HG03457 (cell line): ENCODE results near the gene SMAD5.

Source experiments
- ATAC-seq: cut with Tn5 transposase; IDR thresholded peaks from one replicate; pipeline ENCODE4 v1.9.1; 2021; ENCODE audit warnings: moderate number of reproducible peaks; ENCODE audit not compliant: unreplicated experiment

Gene SMAD5

DNA sequence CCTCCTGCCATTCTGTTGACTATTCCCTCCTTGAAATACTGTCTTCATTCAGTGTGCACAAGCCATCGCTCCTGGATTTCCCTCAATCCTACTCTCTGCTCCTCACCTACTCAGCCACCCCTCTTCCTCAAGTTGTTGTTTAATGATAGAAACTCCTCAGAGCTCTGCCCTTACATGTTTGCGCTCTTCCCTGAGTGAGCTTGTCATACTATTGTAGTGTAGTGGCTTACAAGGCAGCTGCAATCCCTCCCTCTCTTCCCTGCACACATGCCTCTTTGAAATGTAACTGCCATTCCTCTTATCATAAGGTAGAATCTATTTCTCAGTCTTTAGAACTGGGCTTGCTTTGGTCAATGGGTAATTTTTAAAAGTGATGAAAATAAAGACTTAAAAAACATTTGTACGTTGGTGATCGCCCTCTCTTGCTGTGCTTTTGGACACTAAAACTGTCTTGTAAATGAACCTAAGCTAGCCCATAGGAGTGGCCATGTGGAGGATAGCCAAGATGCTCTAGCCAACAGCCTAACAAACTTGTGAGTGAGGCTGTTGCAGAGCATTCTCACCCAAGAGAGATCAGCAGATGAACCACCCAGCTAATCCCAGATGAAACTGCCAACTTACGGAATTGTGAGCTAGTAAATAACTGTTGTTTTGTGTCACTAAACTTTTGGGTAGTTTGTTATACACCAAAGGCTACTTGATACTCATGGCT, 18.1 kb upstream of the SMAD5 start:
- no peak for ATAC-seq

DNA sequence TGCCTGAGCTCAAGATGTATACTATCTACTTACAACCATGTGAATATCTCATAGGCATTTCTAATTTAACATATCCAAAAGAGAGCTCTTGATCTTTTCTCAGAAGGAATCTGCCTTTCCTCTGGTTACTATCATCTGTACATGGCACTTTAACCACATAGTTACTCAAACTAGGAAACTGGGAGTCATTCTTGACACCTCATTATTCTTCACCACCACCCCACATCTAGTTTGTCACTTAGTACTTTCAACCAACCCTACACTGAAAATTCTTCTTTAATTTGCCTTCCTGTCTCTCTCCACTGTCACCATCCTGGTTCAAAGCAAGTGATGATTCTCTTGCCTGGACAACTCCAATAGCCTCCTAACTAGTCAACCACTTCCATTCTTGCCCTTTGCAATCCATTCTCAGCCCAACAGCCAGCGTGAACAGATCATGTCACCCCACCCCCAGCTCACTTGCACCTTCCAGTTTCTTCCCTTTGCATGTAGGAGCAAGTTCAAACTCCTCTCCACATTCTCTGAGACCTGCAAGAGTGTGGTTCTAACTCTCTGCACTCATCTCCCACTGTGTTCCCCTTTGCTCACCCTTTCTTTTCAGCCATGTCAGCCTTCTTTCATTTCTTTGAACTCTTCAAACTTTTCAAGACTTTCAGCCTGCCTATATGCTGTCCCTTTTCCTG, 17.3 kb upstream of the SMAD5 start:
- no peak for ATAC-seq

GRCh38 chr5:136120529-136120928, 12.1 kb upstream of the SMAD5 start:
- no peak for ATAC-seq

- no peak for ATAC-seq
Measured at GRCh38 chr5:136123236-136123768, 9.3 kb upstream of the SMAD5 start.

DNA sequence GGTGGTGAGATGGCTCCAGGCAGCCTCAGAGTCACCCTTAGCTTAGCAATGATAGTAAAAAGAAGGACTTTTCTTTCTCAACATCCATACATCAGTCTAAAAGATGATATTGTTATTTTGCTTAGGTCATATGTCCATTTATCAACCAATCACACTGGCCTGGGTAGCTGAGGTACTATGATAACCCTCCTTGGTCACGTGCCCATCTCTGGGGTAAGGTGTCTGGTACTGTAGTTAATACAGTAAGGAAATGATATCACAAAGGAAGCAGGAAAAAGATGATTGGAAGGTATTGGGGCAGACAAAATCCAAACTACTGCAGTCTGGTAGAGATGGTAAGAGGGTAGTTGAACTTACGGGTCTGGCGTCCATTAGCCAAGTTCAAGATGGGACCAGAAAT, 5.1 kb upstream of the SMAD5 start:
- no peak for ATAC-seq

GRCh38 chr5:136128481-136128880, 4.2 kb upstream of the SMAD5 start:
- no peak for ATAC-seq

- no peak for ATAC-seq
Measured at GRCh38 chr5:136129445-136129844, 3.2 kb upstream of the SMAD5 start.

- no peak for ATAC-seq
Measured at GRCh38 chr5:136130581-136130980, 2.1 kb upstream of the SMAD5 start.

DNA sequence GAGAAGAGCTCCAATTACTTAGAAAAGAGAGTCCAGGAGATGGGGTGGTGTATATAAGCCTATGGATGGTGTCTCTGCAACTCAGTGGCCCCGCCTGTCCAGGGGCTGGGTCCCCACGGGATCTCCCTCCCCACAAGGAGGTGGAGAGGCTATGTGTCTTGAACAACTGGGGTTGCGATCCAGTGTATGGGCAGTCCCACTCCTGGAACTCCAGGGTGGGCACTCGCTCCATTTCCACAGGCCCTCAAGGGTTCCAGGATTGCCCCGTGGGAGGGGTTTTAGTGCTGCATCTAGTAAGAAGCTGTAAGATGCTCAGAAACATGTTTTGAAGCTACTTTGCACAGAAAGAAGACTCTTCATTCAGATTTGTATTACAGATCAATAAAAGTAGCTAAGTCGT, 558 bp upstream of the SMAD5 start:
- no peak for ATAC-seq

GRCh38 chr5:136133222-136133921, 727 bp downstream of the SMAD5 start:
- ATAC-seq = peak; percentile 3

DNA sequence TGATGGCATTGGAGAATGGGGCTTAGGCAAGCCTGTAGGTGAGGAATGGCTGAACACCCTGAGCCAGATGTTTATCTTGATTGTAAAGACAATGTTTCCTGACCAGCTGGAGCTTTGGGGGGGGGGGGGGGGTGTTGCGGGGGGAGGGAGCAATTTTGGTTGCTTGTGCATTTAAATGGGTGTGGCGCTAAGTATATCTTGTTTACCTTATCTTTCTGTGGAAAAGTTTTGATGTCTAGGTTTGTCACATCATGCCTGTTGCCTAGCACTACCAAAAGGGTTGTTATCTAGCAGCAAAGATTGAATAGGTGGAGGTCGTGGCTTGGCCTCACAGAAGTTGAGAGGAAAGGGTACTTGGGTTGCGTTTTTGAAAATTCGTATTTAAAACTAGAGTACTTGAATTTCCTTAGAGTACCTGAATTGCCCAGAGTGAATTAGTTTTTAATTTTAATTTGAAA, 1.3 kb downstream of the SMAD5 start:
- no peak for ATAC-seq

- no peak for ATAC-seq
Measured at GRCh38 chr5:136134653-136135052, 2.0 kb downstream of the SMAD5 start.

DNA sequence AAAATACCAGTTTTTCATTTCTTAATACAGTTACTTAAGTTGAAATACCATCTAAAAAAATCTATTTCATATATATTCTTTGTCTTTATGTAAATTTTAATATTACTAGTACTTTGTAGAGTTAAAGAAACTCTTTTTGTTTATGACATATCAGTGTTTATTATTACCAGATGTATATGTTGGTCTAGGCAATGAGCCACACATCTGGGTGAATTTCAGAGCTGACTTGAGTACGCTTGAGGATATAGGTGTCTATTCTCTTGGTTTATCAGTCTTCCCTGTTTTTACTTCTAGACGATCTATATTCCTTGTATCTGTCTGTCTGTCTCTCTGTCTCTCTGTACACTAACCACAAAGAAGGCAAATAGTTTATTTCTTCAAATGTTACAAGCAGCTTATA, 2.9 kb downstream of the SMAD5 start:
- ATAC-seq = no peak

GRCh38 chr5:136137497-136138220, 5.0 kb downstream of the SMAD5 start:
- ATAC-seq = no peak

GRCh38 chr5:136141561-136141960, 8.9 kb downstream of the SMAD5 start:
- peak; percentile 77 for ATAC-seq

GRCh38 chr5:136143312-136143711, 10.7 kb downstream of the SMAD5 start:
- ATAC-seq = no peak

DNA sequence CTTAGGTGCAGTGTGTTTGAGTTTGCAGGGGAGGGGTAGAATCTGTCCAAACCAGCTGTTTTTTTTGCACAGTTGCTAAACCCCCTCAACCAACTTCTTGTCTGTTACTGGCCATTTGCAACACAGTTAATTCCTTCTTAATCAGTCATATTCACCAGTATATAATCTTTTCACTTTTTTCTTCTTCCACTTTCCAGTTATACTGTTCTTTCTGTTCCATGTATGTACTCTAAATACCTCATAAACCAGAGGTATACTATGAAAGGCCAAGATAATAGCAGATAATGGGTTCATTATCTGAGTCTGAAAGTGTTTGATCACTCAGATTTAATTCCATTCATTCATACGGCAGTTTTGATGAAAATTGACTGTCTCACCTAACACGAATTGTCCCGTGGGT, 11.1 kb downstream of the SMAD5 start:
- ATAC-seq = no peak

DNA sequence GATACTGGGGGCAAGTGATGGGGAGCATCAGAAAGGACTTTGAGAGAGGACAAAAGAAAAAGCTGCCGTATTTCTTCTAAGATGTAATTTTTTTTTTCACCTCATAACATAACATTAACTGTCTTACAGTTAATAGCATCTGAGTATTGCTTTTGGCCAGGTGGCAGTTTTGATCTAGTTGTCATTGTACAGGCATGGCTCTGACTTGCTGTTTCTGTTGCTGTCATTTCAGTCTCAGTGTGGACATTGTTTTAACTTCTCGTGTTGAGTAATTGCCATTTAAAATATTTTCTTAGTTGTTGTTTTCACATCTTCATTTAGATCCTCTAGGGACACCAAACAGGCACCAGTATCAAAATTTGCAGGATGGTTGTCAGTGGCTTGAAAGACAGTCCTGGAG, 12.4 kb downstream of the SMAD5 start:
- ATAC-seq = no peak

- ATAC-seq = no peak
Measured at GRCh38 chr5:136146201-136146600, 13.6 kb downstream of the SMAD5 start.

- ATAC-seq = no peak
Measured at GRCh38 chr5:136147632-136148031, 15.0 kb downstream of the SMAD5 start.

DNA sequence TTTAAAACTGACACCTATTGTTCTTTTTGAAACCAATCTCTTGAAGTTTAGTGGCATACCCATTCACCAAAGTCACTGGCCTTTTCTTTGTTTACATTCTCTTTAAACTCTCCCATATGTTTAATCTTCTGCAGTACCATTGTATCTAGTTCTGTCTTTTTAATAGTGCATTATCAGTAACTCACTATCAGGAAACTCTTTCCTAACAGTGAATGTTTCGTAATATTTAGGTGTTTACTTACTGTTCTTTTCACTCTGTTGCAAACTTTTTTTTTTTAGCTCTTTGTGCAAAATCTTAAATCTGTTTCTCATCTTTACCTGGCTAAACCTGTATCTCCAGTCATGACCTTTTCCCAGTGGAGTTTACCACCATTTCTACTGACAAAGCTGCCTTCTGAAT, 17.2 kb downstream of the SMAD5 start:
- ATAC-seq = no peak
